IPS DF 19.7 (cell line): ENCODE data around the gene CDRT4.

Source experiments
- DNase-seq: peaks from one replicate; pipeline ENCODE4 v3.0.0-alpha.2; 2013; ENCODE audit warnings: low read depth, low spot score

The CDRT4 gene

GRCh38 chr17:15432807-15433611 is 34.4 kb downstream of the CDRT4 start:
- no peak for DNase-seq

- no peak for DNase-seq
Observed at GRCh38 chr17:15431766-15432165, 35.7 kb downstream of the CDRT4 start.

GRCh38 chr17:15431196-15431595 is 36.2 kb downstream of the CDRT4 start:
- no peak for DNase-seq

DNA sequence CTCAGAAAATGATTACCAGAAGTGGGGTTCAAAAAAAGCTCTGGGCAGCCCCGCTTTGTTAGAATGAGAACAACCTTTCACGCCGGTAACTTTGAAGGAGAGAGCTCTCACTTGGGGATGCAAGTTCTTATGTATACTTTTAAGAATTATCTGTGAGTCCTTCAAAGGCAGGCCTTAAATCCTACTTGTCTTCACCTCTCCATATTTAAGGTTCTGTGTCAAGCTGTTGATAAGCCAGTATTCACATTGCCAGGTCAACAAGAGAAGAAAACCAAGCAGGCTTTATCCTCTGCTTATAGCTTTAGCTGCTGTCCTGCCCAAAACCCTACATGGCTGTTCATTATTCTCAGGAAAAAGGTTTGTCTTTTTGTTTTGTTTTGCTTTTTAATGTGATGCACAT is 42.9 kb downstream of the CDRT4 start:
- DNase-seq, result no peak

- no peak for DNase-seq
Observed at GRCh38 chr17:15422392-15422965, 44.9 kb downstream of the CDRT4 start.

DNA sequence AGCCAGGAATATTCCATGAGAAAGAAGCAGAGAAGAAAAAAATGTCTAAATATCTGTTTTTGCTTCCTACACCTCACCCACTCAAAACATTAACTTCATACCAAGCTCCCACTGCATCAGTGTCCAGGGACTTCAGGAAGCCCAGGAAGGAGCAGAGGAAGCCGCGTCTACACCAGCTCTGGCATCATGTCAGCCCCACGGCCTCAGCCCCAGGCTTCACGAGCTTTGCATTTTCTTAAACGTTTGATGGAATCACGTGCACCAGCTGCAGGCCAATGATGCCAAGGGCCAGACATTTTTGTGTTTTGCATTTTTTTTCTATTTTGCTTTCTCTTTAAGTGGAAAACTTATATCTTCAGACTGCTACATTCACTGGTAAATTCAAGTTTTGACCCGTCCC is 48.6 kb downstream of the CDRT4 start:
- no peak for DNase-seq

GRCh38 chr17:15414532-15415306 is 52.7 kb downstream of the CDRT4 start:
- no peak for DNase-seq

DNA sequence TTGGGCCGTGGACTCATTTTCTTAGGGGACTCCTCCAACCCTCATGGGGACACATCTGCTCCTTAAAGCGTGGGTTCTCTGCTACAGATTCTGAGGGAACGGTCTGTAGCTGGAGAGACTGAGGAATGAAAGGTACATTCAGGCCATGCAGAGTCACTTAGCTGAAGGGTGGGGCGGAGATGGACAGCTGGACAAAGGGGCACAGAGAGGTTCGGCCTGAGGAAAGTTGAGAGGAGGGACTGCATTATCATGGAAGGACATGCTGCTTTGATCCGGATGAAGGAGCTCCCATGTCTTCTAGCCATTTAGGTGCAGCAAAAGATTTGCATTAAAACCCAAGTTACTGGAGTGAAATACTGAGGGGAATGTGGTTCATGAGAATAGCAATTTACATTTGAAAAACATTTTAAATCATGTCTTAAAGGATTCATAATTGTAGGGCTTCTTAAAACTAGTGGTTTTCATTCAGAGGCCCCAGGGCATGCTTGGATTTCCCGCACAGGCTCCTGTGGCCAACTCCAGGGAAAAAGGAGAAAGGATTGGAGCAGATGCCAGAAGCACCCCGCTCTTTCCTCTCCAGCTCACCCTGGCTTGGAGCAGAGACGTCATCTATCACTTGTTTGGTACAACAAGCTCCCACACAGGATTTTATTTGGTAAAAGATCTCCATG is 54.2 kb downstream of the CDRT4 start:
- DNase-seq, result no peak

DNA sequence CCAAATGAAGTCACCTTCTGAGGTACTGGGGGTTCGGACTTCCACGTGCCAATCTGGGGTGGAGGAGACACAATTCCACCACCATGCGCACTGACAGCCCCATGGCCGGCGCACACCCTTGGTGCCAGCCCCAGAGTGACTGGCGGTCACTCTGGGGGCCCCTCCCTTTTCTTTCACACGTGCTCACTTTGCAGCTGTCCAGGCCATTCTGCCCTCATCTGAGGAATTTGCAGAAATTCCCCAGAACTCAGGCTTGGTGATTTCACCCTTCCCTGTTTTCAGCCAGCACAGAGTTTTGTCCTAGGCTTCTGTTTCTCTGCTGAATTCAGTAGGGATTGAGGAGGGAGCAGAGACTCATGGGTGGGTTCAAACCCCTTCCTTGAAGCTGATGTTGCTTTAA is 54.8 kb downstream of the CDRT4 start:
- DNase-seq, result no peak

GRCh38 chr17:15411384-15412198 is 55.8 kb downstream of the CDRT4 start:
- no peak for DNase-seq

DNA sequence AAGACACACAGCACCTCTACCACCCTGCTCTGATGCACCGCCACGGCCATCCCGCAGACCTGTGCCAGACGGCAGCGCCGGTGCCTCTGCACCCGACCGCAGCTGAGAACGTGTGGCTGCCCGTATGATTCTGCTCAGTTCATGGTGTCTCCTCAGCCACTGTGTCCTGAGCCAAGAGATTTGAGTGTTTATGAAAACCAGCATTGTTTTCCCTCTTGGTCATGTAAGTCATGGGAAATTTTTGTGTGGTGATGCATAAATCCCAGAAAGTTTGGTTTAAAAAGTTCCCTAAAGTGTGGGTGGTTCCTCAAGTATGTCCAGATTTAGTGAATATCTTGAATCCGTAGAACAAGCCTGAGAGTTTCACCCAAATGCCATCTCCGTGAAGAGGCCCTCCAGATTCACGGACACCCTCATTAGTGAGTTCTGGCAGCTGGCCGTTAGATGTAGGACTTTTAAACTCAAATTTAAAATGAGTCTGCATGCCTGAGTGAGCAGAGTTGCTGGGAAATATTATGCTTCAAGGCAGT is 57.6 kb downstream of the CDRT4 start:
- DNase-seq, result no peak

DNA sequence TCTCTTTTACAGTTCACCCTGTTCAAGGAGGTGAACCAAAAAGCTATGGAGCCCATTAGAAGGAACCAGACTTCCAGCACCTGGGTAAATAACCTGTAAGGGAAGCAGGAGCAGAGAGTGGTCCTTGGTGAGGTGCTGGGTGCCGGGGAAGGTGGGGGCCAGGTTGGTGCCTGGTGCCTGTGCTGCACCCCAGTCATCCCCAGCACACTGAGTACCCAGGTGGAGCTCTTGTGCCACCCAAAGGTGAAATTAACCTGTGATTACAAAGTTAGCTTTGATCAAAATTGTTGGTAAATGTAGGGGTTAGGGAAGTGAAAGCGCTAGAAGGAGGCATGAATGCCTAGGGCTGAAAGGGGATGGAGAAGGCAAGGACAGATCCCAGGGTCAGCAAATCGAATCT is 58.6 kb downstream of the CDRT4 start:
- no peak for DNase-seq

GRCh38 chr17:15406081-15406480 is 61.3 kb downstream of the CDRT4 start:
- no peak for DNase-seq

GRCh38 chr17:15405058-15405415 is 62.4 kb downstream of the CDRT4 start:
- DNase-seq, result no peak

- no peak for DNase-seq
Observed at GRCh38 chr17:15404106-15405057, 63.0 kb downstream of the CDRT4 start.

DNA sequence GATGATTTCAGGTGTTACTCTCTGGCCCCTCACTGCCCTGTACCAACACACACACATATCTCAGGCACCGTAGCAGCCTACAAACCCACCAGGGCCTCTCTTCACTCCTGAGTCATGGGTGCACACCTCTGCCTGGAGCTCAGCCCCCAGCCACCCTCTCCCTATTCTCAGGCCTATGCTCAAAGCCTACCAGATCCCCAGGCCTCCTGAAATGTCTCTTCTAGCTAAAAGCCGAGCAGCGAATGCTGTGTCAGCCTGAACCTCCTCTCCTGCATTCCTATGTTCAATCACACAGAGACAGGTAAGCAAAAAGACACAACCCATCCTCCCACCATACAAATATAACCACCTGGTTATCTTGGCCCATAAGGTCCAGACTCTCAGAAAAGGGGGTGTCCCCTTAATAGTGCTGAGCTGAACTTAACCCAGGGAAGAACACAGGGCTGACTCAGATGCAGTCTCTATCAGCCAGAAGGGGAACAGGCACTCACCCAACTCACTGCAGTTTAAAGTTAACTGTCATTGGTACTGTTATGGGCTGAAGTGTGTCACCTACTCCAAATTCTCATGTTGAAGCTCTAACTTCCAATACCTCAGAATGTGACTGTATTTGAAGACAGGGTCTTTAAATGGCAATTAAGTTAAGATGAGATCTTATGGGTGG is 64.0 kb downstream of the CDRT4 start:
- DNase-seq, result no peak

GRCh38 chr17:15399443-15399842 is 68.0 kb downstream of the CDRT4 start:
- no peak for DNase-seq

DNA sequence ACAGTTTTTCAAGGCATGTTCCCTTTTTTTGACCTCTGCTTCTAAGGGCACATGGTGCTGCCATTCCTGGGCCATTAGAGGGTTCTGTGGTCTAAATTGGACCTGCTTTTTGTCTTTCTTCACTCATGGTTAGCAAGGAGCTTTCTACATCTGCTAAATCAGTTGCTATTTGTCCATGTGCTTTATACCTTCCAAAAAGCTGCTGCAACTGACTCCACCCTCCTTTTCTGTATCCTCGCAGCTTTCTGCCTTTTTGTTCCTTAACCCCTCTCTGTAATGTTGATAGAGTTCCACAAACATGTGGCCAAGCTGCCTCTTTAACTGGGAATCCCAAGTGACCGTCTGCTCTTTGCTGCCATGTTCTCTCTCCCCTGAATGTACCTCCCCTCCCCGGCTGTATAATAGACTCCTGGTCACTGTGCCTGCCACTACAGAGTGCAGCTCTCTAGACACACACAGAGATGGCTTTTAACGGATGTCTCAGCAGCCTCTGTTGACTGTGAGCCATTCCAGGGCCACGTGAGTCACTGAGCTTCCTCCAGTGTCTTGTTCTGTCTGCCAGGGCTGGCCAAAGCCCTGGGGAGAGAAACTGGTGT is 68.6 kb downstream of the CDRT4 start:
- no peak for DNase-seq

DNA sequence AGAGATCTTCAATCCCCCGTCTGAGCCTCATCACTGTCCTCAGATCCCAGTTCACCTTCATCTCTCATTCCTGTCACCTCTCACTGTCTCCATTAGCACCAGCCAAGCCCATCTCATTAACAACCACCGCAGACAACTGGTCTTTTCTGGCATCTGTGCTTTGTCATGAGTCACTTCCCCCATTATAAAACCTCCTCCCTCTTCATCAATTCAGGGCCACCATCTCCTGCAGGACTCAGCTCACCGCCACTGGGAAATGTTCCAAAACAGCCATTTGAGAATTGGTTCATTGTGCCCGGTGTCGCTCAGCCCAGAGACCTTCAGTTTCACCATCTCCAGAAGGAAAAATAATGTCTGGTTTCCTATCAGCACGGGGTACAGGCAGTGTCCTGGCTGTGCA is 69.1 kb downstream of the CDRT4 start:
- DNase-seq, result no peak
